Erythroblast (primary cell): ENCODE results near the gene NAB2.

Experiments
- GATA1 ChIP-seq: IDR thresholded peaks from 2 replicates; pipeline ENCODE4 v1.6.1; 2011; ENCODE audit warnings: low read depth, mild to moderate bottlenecking, control low read depth, low read length, moderate library complexity
- POLR2A ChIP-seq: IDR thresholded peaks from 2 replicates; pipeline ENCODE4 v1.6.1; 2011; ENCODE audit warnings: mild to moderate bottlenecking, low read length

- TF ChIP-seq POLR2A: no peak
- TF ChIP-seq GATA1: no peak
These were observed 40.9 kb upstream of the NAB2 start for GRCh38 chr12:57047981-57048380.
